Dendritic cell treated with granulocyte-macrophage colony-stimulating factor and Interleukin-4, amounts not matched to agents 40 ng/mL and 50 ng/mL, for 4 days (primary cell): Measurements from ENCODE around the gene PIGC.

Source experiments
- H3K27ac Mint-ChIP-seq: one replicate; pipeline ENCODE4 v1.8.0; 2022; ENCODE audit warnings: mild to moderate bottlenecking, mixed read lengths
- H3K27me3 Mint-ChIP-seq: one replicate; pipeline ENCODE4 v1.8.0; 2022; ENCODE audit warnings: mild to moderate bottlenecking, mixed read lengths
- H3K36me3 Mint-ChIP-seq: one replicate; pipeline ENCODE4 v1.8.0; 2022; ENCODE audit warnings: low read depth, mixed read lengths
- H3K4me1 Mint-ChIP-seq: one replicate; pipeline ENCODE4 v1.8.0; 2022; ENCODE audit warnings: low read depth, mixed read lengths
- H3K4me3 Mint-ChIP-seq: one replicate; pipeline ENCODE4 v1.8.0; 2022; ENCODE audit warnings: mild to moderate bottlenecking, moderate library complexity, mixed read lengths
- H3K9me3 Mint-ChIP-seq: one replicate; pipeline ENCODE4 v1.8.0; 2022; ENCODE audit warnings: mixed read lengths
- intact Hi-C: fragments of 100-400 bp; cut with micrococcal nuclease; formaldehyde crosslinking; loops from one replicate; pipeline ENCODE4 v1.15.0; 2022

PIGC gene

GRCh38 chr1:172410027-172410426 is 33.8 kb downstream of the PIGC start:
- no peak overlapping the region for H3K4me3 Mint-ChIP-seq
- no peaks in the 10 kb centered on the region for H3K4me1 Mint-ChIP-seq
- no peaks in the 10 kb centered on the region for H3K27me3 Mint-ChIP-seq
- intact Hi-C loops, result no loop called here
- no peaks in the 10 kb centered on the region for H3K9me3 Mint-ChIP-seq
- no peaks in the 10 kb centered on the region for H3K36me3 Mint-ChIP-seq
- no peak overlapping the region for H3K27ac Mint-ChIP-seq

GRCh38 chr1:172408958-172409357 is 34.9 kb downstream of the PIGC start:
- Mint-ChIP-seq H3K9me3 (no peaks in the 10 kb centered on the region), H3K27ac (no peak overlapping the region), H3K27me3 (no peaks in the 10 kb centered on the region), H3K4me3 (no peak overlapping the region), H3K4me1 (no peaks in the 10 kb centered on the region), H3K36me3 (no peaks in the 10 kb centered on the region)
- intact Hi-C loops, result no loop called here

DNA sequence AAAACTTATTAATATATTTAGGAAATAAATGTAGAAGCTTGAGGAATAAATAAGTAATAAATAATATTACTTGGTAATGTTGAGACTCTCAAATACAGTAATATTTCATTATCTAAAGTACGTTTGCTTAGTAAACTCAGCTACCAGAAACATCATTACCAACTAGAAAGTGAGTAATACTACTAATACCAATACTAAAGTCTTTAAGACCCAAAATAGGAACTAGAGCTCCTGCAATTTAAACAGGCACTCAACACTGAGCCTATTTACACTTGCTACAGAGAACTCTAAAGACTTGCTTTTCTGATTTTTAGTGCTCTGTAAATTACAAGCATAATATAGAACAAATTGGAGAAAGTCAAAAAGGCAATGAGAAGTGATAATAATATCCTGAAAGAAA is 36.9 kb downstream of the PIGC start:
- Mint-ChIP-seq H3K4me3 (no peak overlapping the region), H3K36me3 (no peaks in the 10 kb centered on the region), H3K9me3 (no peaks in the 10 kb centered on the region), H3K4me1 (no peaks in the 10 kb centered on the region), H3K27ac (no peak overlapping the region), H3K27me3 (no peaks in the 10 kb centered on the region)
- intact Hi-C loops, result no loop called here

- intact Hi-C loops, result no loop called here
- Mint-ChIP-seq H3K27me3 (no peaks in the 10 kb centered on the region), H3K4me1 (no peaks in the 10 kb centered on the region), H3K4me3 (no peak overlapping the region), H3K36me3 (no peaks in the 10 kb centered on the region), H3K9me3 (no peaks in the 10 kb centered on the region), H3K27ac (no peak overlapping the region)
Measured at GRCh38 chr1:172405912-172406311, 38.0 kb downstream of the PIGC start.

- Mint-ChIP-seq H3K36me3 (no peaks in the 10 kb centered on the region), H3K27ac (no peak overlapping the region), H3K27me3 (no peaks in the 10 kb centered on the region), H3K4me1 (peaks cover 5% of the 10 kb centered on the region), H3K4me3 (no peak overlapping the region), H3K9me3 (no peaks in the 10 kb centered on the region)
- intact Hi-C loops, result no loop called here
Measured at GRCh38 chr1:172404121-172404520, 39.7 kb downstream of the PIGC start.

GRCh38 chr1:172402878-172403569 is 40.8 kb downstream of the PIGC start:
- H3K27ac Mint-ChIP-seq, result no peak overlapping the region
- no peaks in the 10 kb centered on the region for H3K36me3 Mint-ChIP-seq
- H3K27me3 Mint-ChIP-seq, result no peaks in the 10 kb centered on the region
- no peak overlapping the region for H3K4me3 Mint-ChIP-seq
- H3K4me1 Mint-ChIP-seq, result peaks cover 5% of the 10 kb centered on the region
- intact Hi-C loops, result no loop called here
- no peaks in the 10 kb centered on the region for H3K9me3 Mint-ChIP-seq

DNA sequence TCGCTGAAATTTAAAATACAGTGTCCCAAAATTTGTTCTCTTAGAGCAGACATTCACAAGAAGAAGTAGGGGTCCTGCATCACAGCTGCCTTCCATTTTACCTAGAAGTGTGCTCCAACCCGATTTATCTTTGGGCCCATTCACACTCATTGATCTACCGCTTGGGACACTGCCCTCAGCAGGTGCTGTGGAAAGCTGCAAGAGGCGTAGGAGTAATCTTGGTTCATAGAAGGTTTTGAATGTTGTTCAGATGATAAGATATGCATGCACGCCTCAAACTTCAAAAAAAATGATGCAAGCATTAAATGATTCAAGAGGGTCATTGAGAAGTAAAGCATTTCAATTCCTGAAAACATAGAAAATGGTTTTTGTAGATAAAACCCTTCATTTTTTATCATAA is 42.0 kb downstream of the PIGC start:
- no peak overlapping the region for H3K4me3 Mint-ChIP-seq
- H3K27me3 Mint-ChIP-seq, result no peaks in the 10 kb centered on the region
- no peak overlapping the region for H3K27ac Mint-ChIP-seq
- no peaks in the 10 kb centered on the region for H3K36me3 Mint-ChIP-seq
- no peaks in the 10 kb centered on the region for H3K9me3 Mint-ChIP-seq
- H3K4me1 Mint-ChIP-seq, result peaks cover 5% of the 10 kb centered on the region
- intact Hi-C loops, result loop anchor here (2.0 kb wide), 1 partner anchor 267 kb away; no protein-coding TSS in a partner anchor

- intact Hi-C loops, result loop anchor here (2.0 kb wide), 1 partner anchor 267 kb away; no protein-coding TSS in a partner anchor
- peaks cover 5% of the 10 kb centered on the region for H3K4me1 Mint-ChIP-seq
Measured at GRCh38 chr1:172401477-172401876, 42.4 kb downstream of the PIGC start.

GRCh38 chr1:172400722-172401105 is 43.2 kb downstream of the PIGC start:
- Mint-ChIP-seq H3K27ac (no peak overlapping the region), H3K4me1 (peaks cover 5% of the 10 kb centered on the region), H3K36me3 (no peaks in the 10 kb centered on the region), H3K27me3 (no peaks in the 10 kb centered on the region), H3K4me3 (no peak overlapping the region), H3K9me3 (no peaks in the 10 kb centered on the region)
- intact Hi-C loops, result loop anchor here (2.0 kb wide), 1 partner anchor 266 kb away; no protein-coding TSS in a partner anchor

More at GRCh38 chr1:172401477-172401876, 42.4 kb downstream of the PIGC start:
- Mint-ChIP-seq H3K9me3 (no peaks in the 10 kb centered on the region), H3K27me3 (no peaks in the 10 kb centered on the region), H3K27ac (no peak overlapping the region), H3K36me3 (no peaks in the 10 kb centered on the region), H3K4me3 (no peak overlapping the region)

- Mint-ChIP-seq H3K9me3 (no peaks in the 10 kb centered on the region), H3K27ac (no peak overlapping the region), H3K27me3 (no peaks in the 10 kb centered on the region), H3K4me3 (no peak overlapping the region), H3K36me3 (no peaks in the 10 kb centered on the region), H3K4me1 (peaks cover 6% of the 10 kb centered on the region)
- intact Hi-C loops, result loop anchor here (1.0 to 10.0 kb wide), 4 partner anchors 218 to 595 kb away; no protein-coding TSS in a partner anchor
Measured at GRCh38 chr1:172399756-172400721, 43.8 kb downstream of the PIGC start.

- no peak overlapping the region for H3K4me3 Mint-ChIP-seq
- H3K4me1 Mint-ChIP-seq, result peaks cover 15% of the 10 kb centered on the region
- no peaks in the 10 kb centered on the region for H3K36me3 Mint-ChIP-seq
Measured at GRCh38 chr1:172398970-172399755, 44.7 kb downstream of the PIGC start.

GRCh38 chr1:172398193-172398592 is 45.7 kb downstream of the PIGC start:
- intact Hi-C loops, result loop anchor here (5.0 to 10.0 kb wide), 2 partner anchors 216 to 593 kb away; no protein-coding TSS in a partner anchor
- no peaks in the 10 kb centered on the region for H3K27me3 Mint-ChIP-seq
- peaks cover 21% of the 10 kb centered on the region for H3K4me1 Mint-ChIP-seq
- H3K4me3 Mint-ChIP-seq, result no peak overlapping the region
- no peaks in the 10 kb centered on the region for H3K36me3 Mint-ChIP-seq
- no peak overlapping the region for H3K27ac Mint-ChIP-seq
- H3K9me3 Mint-ChIP-seq, result no peaks in the 10 kb centered on the region

More at GRCh38 chr1:172398970-172399755, 44.7 kb downstream of the PIGC start:
- intact Hi-C loops, result loop anchor here (1.0 to 10.0 kb wide), 3 partner anchors 217 to 594 kb away; no protein-coding TSS in a partner anchor
- Mint-ChIP-seq H3K9me3 (no peaks in the 10 kb centered on the region), H3K27me3 (no peaks in the 10 kb centered on the region), H3K27ac (no peak overlapping the region)

- no peaks in the 10 kb centered on the region for H3K27me3 Mint-ChIP-seq
- no peaks in the 10 kb centered on the region for H3K36me3 Mint-ChIP-seq
- H3K27ac Mint-ChIP-seq, result no peak overlapping the region
- H3K4me1 Mint-ChIP-seq, result peaks cover 23% of the 10 kb centered on the region
- no peak overlapping the region for H3K4me3 Mint-ChIP-seq
- intact Hi-C loops, result loop anchor here (5.0 to 10.0 kb wide), 2 partner anchors 215 to 593 kb away; no protein-coding TSS in a partner anchor
- no peaks in the 10 kb centered on the region for H3K9me3 Mint-ChIP-seq
Measured at GRCh38 chr1:172397633-172398032, 46.2 kb downstream of the PIGC start.
